ENCODE results near the gene SNX1. TPM values are rescaled to one million over a fixed set of nuclear protein-coding genes. Genes with fewer than 3 reads are reported as not detected.

SNX1 gene
- total and polyA plus RNA-seq, 9 donors: 28.3 to 62.4 (median 54.2) TPM

Other genes with a start within 250 kb of the SNX1 start
- gene DAPK2, start 49.5 kb upstream of the SNX1 start, total RNA-seq: 4.0 TPM
- 1 to 10 TPM; 2.9 to 5.9 (median 3.9) TPM for gene DAPK2, start 49.5 kb upstream of the SNX1 start, polyA plus RNA-seq (ENCODE audit: insufficient read depth in 1 of 8, insufficient read length in 8 of 8, low replicate concordance in 1 of 8)
- gene CIAO2A, start 2.1 kb upstream of the SNX1 start, total RNA-seq: 48.4 TPM
- 10 to 100 TPM; 45.1 to 52.8 (median 51.3) TPM for gene CIAO2A, start 2.1 kb upstream of the SNX1 start, polyA plus RNA-seq (ENCODE audit: insufficient read depth in 1 of 8, insufficient read length in 8 of 8, low replicate concordance in 1 of 8)
- gene SNX22, start 55.7 kb downstream of the SNX1 start, total RNA-seq: 0.49 TPM
- gene SNX22, start 55.7 kb downstream of the SNX1 start, polyA plus RNA-seq (ENCODE audit: insufficient read depth in 1 of 8, insufficient read length in 8 of 8, low replicate concordance in 1 of 8): 1 to 10 TPM in 1 of 8 donors, under 1 TPM in 7; 0.52 to 1.0 (median 0.73) TPM
- 364 TPM for gene PPIB, start 67.0 kb downstream of the SNX1 start, total RNA-seq
- 100 to 1,000 TPM; 265 to 490 (median 332) TPM for gene PPIB, start 67.0 kb downstream of the SNX1 start, polyA plus RNA-seq (ENCODE audit: insufficient read depth in 1 of 8, insufficient read length in 8 of 8, low replicate concordance in 1 of 8)